ENCODE data around the gene MTHFR. TPM values are rescaled to one million over a fixed set of nuclear protein-coding genes. Genes with fewer than 3 reads are reported as not detected.

MTHFR gene
- total RNA-seq, 1 donor = 40.9 TPM

GRCh38 chr1:11799099-11799498 lies 6.7 kb downstream of the MTHFR start:
- DNase-seq (ENCODE audit: low read depth in 2 of 3, low spot score in 2 of 3) = no peak

- peak in 2 of 3 donors; percentile 70 to 79 for DNase-seq (ENCODE audit: low read depth in 2 of 3, low spot score in 2 of 3)
Measured at GRCh38 chr1:11797525-11798216, 8.1 kb downstream of the MTHFR start.

DNA sequence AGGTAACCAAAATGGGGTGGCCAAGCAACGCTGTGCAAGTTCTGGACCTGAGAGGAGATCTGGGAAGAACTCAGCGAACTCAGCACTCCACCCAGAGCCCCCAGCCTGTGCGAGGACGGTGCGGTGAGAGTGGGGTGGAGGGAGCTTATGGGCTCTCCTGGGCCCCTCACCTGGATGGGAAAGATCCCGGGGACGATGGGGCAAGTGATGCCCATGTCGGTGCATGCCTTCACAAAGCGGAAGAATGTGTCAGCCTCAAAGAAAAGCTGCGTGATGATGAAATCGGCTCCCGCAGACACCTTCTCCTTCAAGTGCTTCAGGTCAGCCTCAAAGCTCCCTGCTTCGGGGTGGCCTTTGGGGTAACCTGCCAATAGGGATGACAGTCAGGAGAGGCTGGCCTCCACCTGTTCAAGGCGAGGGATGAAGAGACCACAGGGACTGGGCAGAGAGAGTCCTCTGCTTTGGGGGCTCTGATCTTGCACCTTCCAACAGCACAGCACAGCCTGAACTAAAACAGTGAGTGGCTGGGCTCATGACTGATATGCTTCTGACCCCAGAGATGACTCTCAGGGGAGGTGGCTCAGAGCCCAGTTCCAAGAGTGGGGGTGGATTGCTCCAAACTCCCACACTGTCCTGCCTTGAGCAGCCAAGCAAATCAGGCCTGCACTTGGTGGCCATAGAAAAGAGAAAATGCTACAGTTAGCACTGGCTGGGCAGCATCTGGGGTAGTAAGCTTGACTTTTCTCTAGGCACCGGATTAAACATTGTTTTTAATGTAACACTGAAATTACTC lies 9.5 kb downstream of the MTHFR start:
- no peak for DNase-seq (ENCODE audit: low read depth in 2 of 3, low spot score in 2 of 3)

DNA sequence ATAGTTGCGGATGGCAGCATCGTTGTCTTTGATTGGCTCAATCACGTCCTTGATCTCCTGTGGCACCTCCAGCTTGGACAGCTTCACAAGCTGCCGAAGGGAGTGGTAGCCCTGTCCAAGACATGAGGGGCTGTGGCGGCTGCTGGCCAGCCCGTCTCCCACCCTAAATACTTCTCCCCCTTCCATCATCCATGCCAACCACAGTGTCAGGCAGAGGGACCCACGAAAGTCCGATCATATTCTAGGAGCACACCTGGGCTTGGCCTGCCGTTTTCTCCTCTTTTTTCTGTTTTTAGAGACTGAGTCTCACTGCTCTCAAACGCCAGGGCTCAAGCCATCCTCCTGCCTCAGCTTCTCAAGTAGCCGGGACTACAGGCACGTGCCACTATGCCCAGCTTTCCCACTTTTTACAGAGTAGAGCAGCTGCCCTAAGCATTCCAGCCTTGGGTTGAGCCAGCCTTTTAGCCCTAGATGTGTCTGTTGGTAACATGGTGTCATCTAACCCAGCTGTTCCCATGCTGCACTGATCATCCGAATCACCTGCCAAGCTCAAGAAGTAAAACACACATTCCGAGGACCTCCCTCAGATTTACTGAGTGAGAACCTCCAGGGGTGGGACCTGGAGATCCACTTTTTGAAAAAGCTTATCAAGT lies 10.4 kb downstream of the MTHFR start:
- no peak for DNase-seq (ENCODE audit: low read depth in 2 of 3, low spot score in 2 of 3)

- no peak for DNase-seq (ENCODE audit: low read depth in 2 of 3, low spot score in 2 of 3)
Measured at GRCh38 chr1:11794446-11795237, 11.1 kb downstream of the MTHFR start.

GRCh38 chr1:11793819-11794218 lies 11.9 kb downstream of the MTHFR start:
- DNase-seq (ENCODE audit: low read depth in 2 of 3, low spot score in 2 of 3) = no peak

DNA sequence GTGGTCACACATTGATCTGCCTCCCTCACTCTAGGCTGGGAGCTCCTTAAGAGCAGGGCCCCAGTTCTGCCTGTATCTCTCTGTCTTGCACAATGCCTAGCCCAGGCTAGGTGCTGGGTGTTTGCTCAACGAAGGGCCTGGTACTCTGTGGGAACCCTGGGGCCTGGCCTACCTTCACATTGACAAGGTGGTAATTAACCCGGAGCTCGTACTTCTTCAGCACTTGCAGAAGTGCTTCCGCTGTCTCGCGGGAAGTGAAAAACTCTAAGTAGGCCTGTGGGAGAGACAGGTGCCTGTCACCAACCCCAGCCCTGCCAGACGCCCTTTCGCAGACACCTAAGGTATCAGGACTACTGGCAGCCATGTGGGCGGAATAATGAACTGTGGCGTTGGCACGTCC lies 13.7 kb downstream of the MTHFR start:
- no peak for DNase-seq (ENCODE audit: low read depth in 2 of 3, low spot score in 2 of 3)

DNA sequence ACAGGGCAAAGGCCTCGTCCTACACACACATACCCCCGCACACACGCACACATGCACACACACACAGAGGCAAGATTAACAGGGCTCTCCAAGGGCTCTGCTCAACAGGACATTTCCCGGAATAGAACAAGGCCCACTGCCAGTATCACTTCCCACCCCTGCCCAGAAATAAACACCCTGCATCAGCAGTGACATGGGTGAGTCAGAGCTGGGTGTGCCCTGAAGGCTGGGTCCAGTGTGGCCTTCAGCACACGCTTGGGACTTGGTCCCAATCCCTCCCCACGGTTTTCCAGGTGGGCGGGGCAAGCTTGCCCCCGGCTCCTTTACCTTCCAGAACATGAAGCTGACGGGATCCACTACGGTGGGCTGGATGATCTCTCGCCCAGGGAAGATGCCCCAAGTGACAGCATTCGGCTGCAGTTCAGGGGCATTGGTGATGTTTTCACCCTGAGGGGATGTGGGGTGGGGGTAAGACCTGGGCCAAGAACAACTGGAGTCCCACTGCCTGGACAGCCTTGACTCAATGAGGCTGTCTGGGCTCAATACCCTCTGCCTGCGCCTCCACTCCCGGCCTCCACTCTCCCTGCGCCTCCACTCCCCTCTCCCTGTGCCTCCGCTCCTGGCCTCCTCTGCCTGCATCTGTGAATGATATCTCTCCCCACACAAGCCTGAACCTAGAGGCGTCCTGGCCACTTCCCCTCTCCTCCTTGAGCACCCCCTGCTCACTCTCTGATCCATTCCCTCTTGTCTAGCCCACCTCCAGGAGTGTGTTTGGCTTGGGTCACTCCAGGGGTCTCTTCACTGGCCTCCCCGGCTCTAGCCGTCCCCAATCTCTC lies 14.7 kb downstream of the MTHFR start:
- no peak for DNase-seq (ENCODE audit: low read depth in 2 of 3, low spot score in 2 of 3)

GRCh38 chr1:11790101-11790879 lies 15.5 kb downstream of the MTHFR start:
- no peak for DNase-seq (ENCODE audit: low read depth in 2 of 3, low spot score in 2 of 3)

GRCh38 chr1:11789126-11790067 lies 16.4 kb downstream of the MTHFR start:
- DNase-seq (ENCODE audit: low read depth in 2 of 3, low spot score in 2 of 3) = no peak

GRCh38 chr1:11788549-11789053 lies 17.2 kb downstream of the MTHFR start:
- no peak for DNase-seq (ENCODE audit: low read depth in 2 of 3, low spot score in 2 of 3)

DNA sequence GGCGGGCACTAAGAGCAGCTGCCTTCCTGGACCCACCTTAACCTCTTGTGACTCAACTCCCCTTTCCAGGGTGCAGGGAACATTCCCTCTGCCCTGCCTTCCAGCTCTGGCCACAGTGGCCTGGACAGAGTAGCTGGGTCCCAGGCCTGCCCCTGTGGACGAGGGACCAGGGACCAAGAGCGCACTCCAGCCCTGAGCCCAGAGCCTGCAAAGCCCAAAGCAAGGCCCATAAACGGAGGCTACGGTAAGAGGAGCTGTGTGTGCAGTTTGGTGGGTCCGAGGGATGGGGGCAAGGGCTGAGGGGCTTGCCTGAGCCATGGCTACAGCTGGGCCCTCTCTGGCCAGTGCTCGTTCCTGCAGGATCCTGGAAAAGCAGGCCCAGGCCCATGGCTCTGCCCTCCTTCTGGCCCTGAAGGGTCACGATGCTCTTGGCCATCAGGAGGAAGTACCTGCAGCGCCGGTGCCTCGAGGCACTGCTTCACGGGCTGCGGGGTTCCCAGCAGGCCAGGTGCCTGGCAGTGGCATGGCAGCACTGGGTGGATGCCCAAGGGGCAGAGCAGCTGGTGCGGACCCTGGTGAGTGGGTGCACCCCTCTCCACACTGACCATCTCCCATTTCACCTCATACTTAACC lies 17.8 kb downstream of the MTHFR start:
- no peak for DNase-seq (ENCODE audit: low read depth in 2 of 3, low spot score in 2 of 3)

DNA sequence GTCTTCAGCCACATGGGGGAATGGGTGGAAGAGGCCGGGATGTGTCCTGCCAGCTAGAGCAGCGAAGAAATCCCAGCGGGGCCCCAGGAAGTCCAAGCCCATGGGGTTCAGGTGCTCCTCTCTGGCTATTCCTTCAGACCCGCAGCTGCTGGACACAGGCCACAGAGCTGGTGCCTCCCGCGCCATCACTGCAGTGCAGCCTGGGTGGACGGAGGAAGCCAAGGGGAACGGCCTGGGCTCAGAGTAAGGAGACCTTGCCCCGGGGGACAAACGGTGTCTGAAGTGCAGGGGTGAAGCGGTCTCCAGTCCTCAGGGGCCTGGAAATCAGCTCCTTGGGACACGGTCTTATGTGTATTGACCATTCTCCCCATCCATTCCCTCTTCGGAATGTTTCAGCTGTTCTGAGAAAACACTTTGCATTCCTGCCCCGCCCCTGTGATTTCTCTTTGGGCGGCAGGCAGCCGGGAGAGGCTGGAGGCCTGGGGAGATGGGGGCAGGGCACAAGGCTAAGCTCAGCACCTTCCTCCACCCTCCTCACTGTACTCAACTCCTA lies 18.4 kb downstream of the MTHFR start:
- DNase-seq (ENCODE audit: low read depth in 2 of 3, low spot score in 2 of 3) = no peak

DNA sequence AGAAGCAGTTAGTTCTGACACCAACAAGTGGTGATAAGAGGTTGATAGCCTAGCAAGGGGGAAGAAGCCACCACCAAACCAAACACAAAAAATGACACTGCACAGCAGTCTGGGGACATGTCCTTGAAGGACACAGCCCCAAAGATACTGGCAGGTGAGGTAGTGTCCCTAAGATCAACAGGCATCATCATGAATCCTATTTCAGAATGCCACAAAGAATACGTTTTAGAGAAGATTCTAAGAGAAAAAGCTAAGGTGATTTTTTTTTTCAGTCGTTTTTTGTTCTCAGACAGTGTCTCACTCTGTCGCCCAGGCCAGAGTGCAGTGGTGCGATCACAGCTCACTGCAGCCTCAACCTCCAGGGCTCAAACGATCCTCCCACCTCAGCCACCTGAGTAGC lies 19.6 kb downstream of the MTHFR start:
- DNase-seq (ENCODE audit: low read depth in 2 of 3, low spot score in 2 of 3) = no peak

DNA sequence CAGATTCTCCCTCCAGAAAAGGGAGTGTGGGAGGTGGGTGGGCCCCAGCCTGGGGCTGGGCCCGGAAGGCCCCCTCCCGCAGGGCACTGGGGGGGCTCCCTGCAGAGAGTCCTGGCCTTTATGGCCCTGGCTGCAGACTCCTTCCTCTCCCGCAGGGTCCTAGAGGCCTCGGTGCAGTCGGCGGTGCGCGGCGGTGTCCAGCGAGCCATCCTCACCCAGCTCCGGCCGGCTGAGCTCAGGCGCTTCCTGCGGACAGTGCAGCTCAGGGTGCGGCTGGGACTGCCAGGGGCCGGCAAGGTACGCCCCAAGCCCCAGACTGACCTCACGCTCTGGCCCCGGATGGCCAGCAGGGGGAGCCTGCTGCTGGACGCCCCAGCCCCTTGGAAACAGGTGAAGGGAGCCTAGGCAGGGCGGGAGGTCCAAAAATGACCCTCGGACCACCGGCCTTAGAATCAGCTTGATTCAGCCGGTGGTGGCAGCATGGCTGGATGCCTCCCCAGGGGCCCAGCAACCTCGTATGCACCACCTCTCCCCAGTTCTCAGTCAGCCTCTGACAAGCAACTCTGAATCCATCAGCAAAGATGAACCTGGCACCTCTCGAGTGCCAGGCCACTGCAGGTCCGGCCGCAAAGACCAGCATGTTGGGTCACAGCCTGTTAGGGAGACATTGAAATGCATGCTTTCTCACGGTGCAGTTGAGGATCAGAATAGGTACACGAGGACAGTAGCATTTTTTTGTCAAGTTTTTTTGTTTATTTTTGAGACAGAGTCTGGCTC lies 20.6 kb downstream of the MTHFR start:
- peak in 1 of 3 donors; percentile 33 for DNase-seq (ENCODE audit: low read depth in 2 of 3, low spot score in 2 of 3)

GRCh38 chr1:11784256-11784992 lies 21.3 kb downstream of the MTHFR start:
- DNase-seq (ENCODE audit: low read depth in 2 of 3, low spot score in 2 of 3) = no peak

Data from hematopoietic multipotent progenitor cell (in vitro differentiated cells).